ENCODE measurements around the gene SNX1.

- TF ChIP-seq POLR2A (IDR thresholded peaks at IDR 0.05) (no peak), CTCF (IDR thresholded peaks at IDR 0.05) (no peak)
Observed at GRCh38 chr15:64092075-64092820, 3.5 kb upstream of the SNX1 start.
